Measurements from ENCODE around the gene RHOH. TPM values are rescaled to one million over a fixed set of nuclear protein-coding genes. Genes with fewer than 3 reads are reported as not detected.

RHOH gene
- total RNA-seq, 4 donors from 2014 or later = 0.13 to 3.6 (median 2.7) TPM

GRCh38 chr4:40179360-40179759 lies 17.5 kb upstream of the RHOH start:
- WGBS = 95% methylated on average over 1 of the region's 1 CpG
- Histone ChIP-seq H3K36me3 (no peaks in the 10 kb centered on the region), H3K4me3 (no peak overlapping the region), H3K4me1 (no peaks in the 10 kb centered on the region), H3K27ac (replicated peaks in 1 of 4) (no peak overlapping the region), H3K27me3 (peaks cover 0 to 4% (median 0%) of the 10 kb centered on the region in 4 donors), H3K9me3 (no peaks in the 10 kb centered on the region)
- intact Hi-C loops (cut with DNase I) = no loop called here
- no peak for TF ChIP-seq CTCF (IDR thresholded peaks at IDR 0.05)
- no peak for TF ChIP-seq EP300 (IDR thresholded peaks at IDR 0.05)
- TF ChIP-seq POLR2AphosphoS5 (IDR thresholded peaks at IDR 0.05) = no peak
- no peak for TF ChIP-seq POLR2A (IDR thresholded peaks at IDR 0.05; ENCODE audit: low read depth)
- no peak for DNase-seq (ENCODE audit: extremely low spot score)

GRCh38 chr4:40180356-40180755 lies 16.5 kb upstream of the RHOH start:
- 32% methylated on average over 1 of the region's 1 CpG for WGBS
- TF ChIP-seq POLR2AphosphoS5 (IDR thresholded peaks at IDR 0.05) = no peak
- TF ChIP-seq CTCF (IDR thresholded peaks at IDR 0.05) = no peak
- TF ChIP-seq POLR2A (IDR thresholded peaks at IDR 0.05; ENCODE audit: low read depth) = no peak
- no peak for TF ChIP-seq EP300 (IDR thresholded peaks at IDR 0.05)
- no peak for DNase-seq (ENCODE audit: extremely low spot score)
- Histone ChIP-seq H3K9me3 (no peaks in the 10 kb centered on the region), H3K4me3 (no peak overlapping the region), H3K4me1 (no peaks in the 10 kb centered on the region), H3K36me3 (no peaks in the 10 kb centered on the region), H3K27ac (replicated peaks in 1 of 4) (no peak overlapping the region), H3K27me3 (peaks cover 0 to 4% (median 0%) of the 10 kb centered on the region in 4 donors)
- intact Hi-C loops (cut with DNase I) = no loop called here

GRCh38 chr4:40182001-40182400 lies 14.8 kb upstream of the RHOH start:
- Histone ChIP-seq H3K9me3 (no peaks in the 10 kb centered on the region), H3K4me3 (no peak overlapping the region), H3K27me3 (no peaks in the 10 kb centered on the region), H3K27ac (replicated peaks in 1 of 4) (no peak overlapping the region), H3K36me3 (no peaks in the 10 kb centered on the region), H3K4me1 (no peaks in the 10 kb centered on the region)
- TF ChIP-seq CTCF (IDR thresholded peaks at IDR 0.05) (no peak), EP300 (IDR thresholded peaks at IDR 0.05) (no peak), POLR2A (IDR thresholded peaks at IDR 0.05; ENCODE audit: low read depth) (no peak), POLR2AphosphoS5 (IDR thresholded peaks at IDR 0.05) (no peak)
- intact Hi-C loops (cut with DNase I) = no loop called here
- DNase-seq (ENCODE audit: extremely low spot score) = no peak
- 86% methylated on average over 4 of the region's 4 CpGs for WGBS

- no peak overlapping the region for H3K4me3 ChIP-seq
- intact Hi-C loops (cut with DNase I) = no loop called here
- H3K27ac ChIP-seq (replicated peaks in 1 of 4) = no peak overlapping the region
- H3K27me3 ChIP-seq = no peaks in the 10 kb centered on the region
- H3K4me1 ChIP-seq = no peaks in the 10 kb centered on the region
- no peaks in the 10 kb centered on the region for H3K9me3 ChIP-seq
- no peaks in the 10 kb centered on the region for H3K36me3 ChIP-seq
- no peak for DNase-seq (ENCODE audit: extremely low spot score)
- TF ChIP-seq POLR2A (IDR thresholded peaks at IDR 0.05; ENCODE audit: low read depth) (no peak), CTCF (IDR thresholded peaks at IDR 0.05) (no peak), EP300 (IDR thresholded peaks at IDR 0.05) (no peak), POLR2AphosphoS5 (IDR thresholded peaks at IDR 0.05) (no peak)
- WGBS = 88% methylated on average over 3 of the region's 3 CpGs
These were observed 13.9 kb upstream of the RHOH start for GRCh38 chr4:40182954-40183353.

Measured in esophagus muscularis mucosa (tissue), 4 donors.